Ammon's horn (tissue), 1 donor: ENCODE data around the gene PANK4.

Experiments
- DNase-seq: peaks from one replicate; pipeline ENCODE4 v3.0.0-alpha.2; 2016; ENCODE audit warnings: low spot score

PANK4 gene

DNA sequence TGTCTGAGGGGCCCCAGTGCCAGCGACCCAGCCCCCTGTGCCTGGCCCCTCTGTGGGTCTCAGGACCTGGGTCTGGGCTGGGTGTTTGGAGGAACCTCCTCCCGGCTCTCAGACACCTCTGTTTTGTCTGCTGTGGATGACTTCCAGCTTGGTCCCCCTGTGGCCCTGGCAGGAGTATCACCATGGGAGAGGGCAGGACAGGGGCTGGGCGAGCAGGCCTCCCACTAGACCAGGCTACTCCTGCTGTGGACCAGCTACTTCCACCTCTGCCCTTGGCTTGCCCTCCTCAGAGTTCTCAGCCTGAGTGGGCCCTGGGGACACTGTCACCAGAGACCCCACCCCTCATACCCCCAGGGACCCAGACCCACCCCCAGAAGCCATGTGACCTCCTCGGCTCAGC is 28.5 kb downstream of the PANK4 start:
- DNase-seq: no peak

- DNase-seq: no peak
These were observed 29.6 kb downstream of the PANK4 start for GRCh38 chr1:2496746-2497145.

- DNase-seq: no peak
These were observed 30.2 kb downstream of the PANK4 start for GRCh38 chr1:2496087-2496622.

- DNase-seq: no peak
These were observed 30.9 kb downstream of the PANK4 start for GRCh38 chr1:2495546-2495945.

- DNase-seq: no peak
These were observed 31.4 kb downstream of the PANK4 start for GRCh38 chr1:2495026-2495425.

GRCh38 chr1:2494323-2494693 is 32.1 kb downstream of the PANK4 start:
- no peak for DNase-seq

GRCh38 chr1:2493691-2494322 is 32.6 kb downstream of the PANK4 start:
- peak; percentile 96 for DNase-seq

DNA sequence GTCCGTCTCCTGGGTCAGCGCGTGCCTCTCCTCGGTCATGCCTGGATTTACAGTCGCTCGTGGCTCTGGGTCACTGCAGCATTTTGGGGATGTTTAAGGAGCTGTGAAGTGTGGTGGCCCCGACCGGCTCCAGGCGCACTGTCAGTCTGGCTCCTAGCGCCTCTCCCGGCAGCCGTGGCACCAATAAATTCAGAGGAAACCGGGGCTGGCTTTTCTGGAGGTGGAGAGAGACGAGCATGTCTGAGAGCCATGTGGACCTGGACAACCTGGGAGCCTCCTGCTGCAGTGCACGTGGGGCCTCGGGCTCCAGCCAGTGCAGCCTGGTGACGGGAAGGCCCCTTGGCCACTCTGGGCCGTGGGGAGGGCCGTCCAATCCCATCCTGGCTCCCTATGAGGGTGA is 33.2 kb downstream of the PANK4 start:
- DNase-seq: no peak

DNA sequence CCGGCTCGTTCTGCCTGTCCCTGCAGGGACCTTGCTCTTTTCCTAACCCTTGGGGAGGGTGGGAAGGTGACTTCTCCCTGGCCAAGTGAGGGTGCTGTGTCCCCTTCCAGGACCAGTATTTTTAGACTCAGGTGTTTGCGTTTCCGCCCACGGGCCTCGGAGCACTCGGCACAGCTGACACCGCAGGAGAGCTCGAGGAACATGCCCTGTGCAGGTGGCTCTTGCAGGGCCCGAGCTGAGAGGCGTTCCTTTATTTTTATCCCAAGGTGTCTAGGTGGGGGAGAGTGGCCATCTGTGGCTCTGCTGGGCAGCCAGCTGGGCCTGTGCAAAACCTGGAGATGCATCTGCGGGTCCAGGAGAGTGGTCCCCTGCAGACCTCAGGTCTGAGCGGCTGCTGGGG is 34.3 kb downstream of the PANK4 start:
- no peak for DNase-seq

- no peak for DNase-seq
These were observed 36.8 kb downstream of the PANK4 start for GRCh38 chr1:2489615-2490014.

DNA sequence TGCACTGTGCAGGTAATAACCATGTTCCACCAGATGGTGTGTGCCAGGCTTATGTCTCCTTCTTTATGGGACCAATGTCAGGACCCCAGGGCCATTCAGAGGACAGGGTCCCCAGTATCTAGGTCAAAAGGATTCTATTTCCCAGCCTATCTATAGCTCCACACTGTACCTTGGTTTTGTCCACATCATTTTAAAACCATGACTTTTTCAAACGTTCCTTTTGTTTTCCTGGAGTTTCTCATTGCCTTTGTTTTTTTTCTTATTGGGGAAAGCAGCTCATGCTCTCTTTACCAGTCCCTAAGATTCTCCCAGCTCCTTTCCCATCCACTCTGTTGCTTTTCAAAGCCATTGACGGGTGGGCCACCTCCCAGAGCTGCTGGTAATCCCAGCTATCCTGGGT is 37.7 kb downstream of the PANK4 start:
- no peak for DNase-seq

DNA sequence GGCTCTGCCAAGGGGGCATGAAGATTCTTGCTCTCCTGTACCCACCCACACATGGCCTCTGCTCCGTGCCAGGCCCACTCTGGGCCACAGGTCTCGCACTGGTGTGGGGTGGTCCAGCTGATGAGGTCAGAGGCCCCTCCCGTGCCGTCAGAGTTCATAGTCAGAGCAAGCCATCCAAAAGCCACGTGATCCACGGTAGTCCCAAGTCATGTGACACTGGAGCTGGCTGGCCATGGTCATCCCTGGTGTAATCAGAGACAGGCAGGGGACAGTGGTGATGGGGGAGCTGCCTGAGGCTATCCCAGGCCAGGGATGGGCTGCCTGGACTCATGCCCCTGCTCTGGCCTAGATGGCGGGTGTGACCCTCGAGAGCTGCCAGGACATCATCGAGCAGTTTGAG is 39.8 kb downstream of the PANK4 start:
- no peak for DNase-seq

DNA sequence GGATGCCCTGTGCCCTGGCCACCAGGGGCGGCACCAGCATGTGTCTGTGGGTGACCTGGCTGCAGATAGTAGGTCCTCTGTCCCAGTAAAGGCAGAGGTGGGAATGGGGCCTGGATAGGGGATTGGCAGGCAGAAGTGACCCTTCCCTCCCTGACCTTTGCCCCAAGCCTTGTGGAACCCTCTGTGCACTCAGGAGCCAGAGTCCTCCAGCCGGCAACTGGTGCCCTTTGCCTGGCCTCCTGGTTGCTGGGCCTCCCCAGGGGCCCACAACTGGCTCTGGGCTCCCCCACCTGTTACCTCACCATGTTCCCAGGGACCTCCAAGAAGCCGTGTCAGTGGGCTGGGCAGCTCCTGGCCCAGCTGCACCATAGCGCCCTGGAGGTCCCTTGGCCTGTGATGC is 40.4 kb downstream of the PANK4 start:
- DNase-seq: no peak

DNA sequence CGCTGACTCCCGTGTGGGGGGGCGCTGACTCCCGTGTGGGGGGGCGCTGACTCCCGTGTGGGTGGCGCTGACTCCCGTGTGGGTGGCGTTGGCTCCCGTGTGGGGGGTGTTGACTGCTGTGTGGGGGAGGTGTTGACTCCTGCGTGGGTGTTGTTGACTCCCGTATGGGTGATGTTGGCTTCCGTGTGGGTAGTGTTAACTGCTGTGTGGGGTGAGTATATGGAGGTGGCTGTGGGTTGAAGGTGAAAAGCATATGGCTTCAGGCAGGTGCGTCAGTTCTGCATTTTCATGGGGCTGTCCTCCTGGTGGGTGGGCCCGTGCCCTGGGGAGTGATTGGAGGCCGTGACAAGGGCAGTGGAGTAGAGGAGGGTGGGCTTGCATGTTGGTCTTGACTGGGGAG is 42.4 kb downstream of the PANK4 start:
- DNase-seq: no peak

DNA sequence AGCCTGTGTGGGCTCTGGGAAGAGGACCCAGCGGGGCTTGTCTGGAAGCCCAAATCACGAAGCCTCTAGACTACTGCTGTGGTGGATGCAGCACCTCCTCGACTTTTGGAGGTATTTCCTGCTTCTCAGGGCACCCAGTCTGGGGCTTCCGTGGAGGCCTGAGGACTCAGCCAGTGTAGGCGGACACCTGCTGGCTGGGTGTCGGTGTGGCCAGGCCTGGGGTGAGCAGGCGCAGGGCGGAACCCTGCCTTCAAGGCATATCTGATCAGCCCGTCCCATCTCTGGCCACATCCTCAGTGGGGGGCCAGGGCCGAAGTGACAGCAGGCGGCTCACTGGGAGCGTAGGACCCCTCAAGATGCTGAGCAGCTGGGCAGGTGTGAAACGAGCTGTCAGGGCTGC is 43.4 kb downstream of the PANK4 start:
- no peak for DNase-seq

DNA sequence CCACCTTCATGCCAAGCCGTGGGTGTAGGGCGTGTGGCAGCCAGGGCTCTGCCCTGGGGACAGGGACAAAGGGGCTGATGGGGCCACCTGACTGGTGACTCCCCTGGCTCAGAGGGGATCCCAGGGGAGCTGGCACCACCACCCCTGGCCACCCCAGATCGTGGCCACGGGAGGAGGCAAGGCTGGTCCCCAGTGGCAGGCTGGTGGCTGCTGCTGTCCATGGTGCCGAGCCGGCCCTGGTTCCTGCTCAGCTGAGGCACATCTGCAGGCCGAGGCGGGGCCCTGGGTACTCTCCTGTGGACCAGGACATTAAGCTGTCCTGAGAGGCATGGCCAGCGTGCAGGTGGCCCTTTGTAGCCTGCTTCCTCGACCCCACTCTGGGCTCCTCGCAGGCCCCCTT is 43.8 kb downstream of the PANK4 start:
- no peak for DNase-seq

DNA sequence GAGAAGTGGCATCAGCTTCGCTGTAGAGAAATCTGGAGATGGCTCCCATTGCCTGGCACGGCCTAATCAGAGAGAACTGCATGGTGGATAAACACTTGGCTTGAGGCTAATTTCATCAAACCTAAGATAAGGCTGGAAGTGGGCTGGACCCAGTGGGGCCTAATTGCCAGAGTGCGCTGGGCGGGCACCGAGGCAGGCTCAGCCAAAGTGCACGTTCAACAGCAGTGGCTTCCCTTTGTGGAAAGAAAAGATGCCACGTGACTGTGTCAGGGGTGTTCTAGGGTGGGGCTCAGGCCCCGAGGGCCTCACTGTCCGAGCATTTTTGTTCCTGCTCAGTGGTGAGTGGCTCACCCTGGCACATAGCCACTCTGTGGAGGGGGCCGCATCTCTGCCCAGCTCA is 44.5 kb downstream of the PANK4 start:
- DNase-seq: no peak

DNA sequence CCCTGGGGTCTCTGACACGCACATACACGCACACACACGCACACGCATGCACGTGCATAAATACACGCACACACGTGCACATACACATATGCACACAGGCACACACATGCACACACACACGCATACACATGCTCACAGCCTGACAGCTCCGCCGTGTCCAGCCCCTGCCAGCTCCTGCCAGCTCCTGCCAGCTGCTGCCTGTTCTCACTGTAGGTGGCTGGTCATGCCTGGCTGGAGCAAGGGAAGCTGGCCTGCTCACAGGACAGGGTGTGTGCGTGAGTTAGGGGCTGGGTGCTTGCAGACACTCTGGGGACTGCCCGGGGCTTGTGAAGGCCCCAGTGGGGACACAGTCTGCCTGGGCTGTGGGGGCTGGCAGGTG is 45.4 kb downstream of the PANK4 start:
- DNase-seq: no peak

- no peak for DNase-seq
These were observed 46.0 kb downstream of the PANK4 start for GRCh38 chr1:2480236-2480985.

- no peak for DNase-seq
These were observed 46.8 kb downstream of the PANK4 start for GRCh38 chr1:2479618-2480017.

DNA sequence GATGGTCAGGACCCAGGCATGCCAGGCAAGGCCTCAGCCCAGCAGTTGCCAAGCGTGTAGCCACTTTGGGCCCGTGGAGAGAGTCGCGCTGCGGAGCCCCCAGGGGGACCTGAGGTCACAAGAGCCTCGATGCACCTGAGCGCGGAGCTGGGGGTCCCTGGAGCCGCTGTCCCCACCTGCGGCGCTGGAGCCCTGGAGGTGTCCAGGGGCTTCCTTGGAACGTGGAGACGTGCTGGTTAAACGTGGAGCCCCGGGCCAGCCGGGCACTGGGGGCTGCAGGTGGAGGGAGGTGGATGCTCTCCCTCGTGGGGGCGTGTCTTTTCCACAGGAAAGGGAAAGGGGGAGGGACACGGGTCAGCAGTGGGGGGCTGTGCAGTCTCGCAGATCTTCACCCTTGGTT is 47.2 kb downstream of the PANK4 start:
- DNase-seq: no peak

DNA sequence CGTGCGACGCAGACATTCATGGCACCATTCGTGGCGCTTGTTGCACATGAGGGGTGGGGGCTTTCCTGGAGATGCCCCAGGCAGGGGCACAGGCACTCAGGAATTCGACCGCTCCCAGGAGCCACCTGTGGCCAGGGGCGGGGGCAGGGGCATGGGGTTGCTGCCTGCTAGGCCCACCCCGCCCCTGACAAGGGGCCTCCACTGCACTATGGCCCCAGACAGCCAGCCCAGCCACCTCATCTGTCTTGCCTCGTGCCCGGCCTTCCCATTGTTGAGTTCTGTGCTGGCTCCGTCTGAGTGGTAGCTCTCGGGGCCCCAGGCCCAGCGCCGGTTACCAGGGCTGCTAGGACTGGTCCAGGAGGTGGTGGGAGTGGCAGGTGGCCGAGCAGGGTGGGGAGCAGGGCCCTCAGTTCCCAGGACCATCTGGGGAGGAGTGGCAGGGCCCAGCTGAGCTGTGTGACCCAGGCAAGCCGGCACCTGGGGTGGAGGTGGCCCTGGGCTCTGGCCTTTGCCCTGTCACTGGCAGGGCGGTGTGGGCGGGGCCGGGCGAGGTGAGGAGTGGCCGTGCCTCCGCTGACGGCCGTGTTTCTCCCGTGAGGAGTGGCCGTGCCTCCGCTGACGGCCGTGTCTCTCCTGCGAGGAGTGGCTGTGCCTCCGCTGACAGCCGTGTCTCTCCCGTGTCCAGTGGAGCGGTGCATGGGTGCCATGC is 48.5 kb downstream of the PANK4 start:
- no peak for DNase-seq

DNA sequence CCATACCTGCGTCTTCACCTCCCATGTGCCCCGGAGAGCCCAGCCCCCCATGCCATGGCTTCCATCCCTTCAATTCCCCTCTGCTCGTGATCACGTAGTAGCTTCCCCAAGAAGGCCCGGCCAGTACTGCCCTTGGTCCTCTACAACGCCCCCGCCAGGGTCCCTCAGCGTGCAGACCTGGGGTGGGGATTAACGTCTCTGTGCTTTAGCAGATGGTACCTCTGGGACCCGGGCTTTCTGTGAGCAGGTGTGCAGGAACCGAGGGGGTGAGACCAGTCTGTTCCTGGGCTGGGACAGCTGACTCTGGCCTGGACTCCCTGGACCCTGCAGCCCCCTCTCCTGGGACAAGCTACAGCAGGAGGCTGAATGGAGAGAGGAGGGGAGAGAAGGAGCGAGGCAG is 49.1 kb downstream of the PANK4 start:
- DNase-seq: no peak
